ENCODE data around the gene AIM2.

DNA sequence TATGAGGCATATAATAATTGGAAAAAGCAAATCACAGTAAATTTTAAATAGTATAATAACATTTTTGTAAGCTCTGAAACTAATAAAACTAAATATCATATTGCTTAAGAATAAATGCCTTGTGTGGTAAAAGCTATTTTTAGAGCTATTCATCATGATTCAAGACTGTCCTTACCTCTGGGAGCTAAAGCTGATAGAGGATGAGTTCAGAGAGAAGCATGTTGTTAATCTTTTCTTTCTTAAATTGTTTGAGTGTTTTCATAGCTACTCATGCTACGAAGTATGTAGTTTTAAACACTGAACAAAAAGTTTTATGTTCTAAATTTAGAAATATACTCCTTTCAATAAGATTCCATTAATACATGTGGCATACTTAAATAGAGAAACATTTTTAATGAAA, 36.4 kb downstream of the AIM2 start:
- TF ChIP-seq EZH2 (IDR thresholded peaks at IDR 0.05; ENCODE audit: low read length), result no peak
- TF ChIP-seq, protein P1, sequence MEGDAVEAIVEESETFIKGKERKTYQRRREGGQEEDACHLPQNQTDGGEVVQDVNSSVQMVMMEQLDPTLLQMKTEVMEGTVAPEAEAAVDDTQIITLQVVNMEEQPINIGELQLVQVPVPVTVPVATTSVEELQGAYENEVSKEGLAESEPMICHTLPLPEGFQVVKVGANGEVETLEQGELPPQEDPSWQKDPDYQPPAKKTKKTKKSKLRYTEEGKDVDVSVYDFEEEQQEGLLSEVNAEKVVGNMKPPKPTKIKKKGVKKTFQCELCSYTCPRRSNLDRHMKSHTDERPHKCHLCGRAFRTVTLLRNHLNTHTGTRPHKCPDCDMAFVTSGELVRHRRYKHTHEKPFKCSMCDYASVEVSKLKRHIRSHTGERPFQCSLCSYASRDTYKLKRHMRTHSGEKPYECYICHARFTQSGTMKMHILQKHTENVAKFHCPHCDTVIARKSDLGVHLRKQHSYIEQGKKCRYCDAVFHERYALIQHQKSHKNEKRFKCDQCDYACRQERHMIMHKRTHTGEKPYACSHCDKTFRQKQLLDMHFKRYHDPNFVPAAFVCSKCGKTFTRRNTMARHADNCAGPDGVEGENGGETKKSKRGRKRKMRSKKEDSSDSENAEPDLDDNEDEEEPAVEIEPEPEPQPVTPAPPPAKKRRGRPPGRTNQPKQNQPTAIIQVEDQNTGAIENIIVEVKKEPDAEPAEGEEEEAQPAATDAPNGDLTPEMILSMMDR (optimal IDR thresholded peaks at IDR 0.05 in 1 of 3, IDR thresholded peaks at IDR 0.05 in 1 of 3, conservative IDR thresholded peaks at IDR 0.05 in 1 of 3; ENCODE audit: extremely low read depth in 1 of 3, insufficient read depth in 2 of 3, low read length in 3 of 3), result no peak
